PC-9 (cell line): Measurements from ENCODE around the gene DOCK9.

ENCODE experiments used
- CTCF ChIP-seq: fragments of 200-600 bp; sonication (generic); conservative IDR thresholded peaks from 2 replicates; pipeline ENCODE4 v1.6.1; 2017; ENCODE audit warnings: mixed run types, antibody characterized with exemption, mild to moderate bottlenecking, moderate library complexity
- EZH2 ChIP-seq: fragments of 200-600 bp; sonication (generic); IDR thresholded peaks from 2 replicates; pipeline ENCODE4 v1.8.0; 2017; ENCODE audit warnings: antibody characterized with exemption, low read depth

- TF ChIP-seq CTCF (no peak), EZH2 (no peak)
Measured at GRCh38 chr13:98981369-98982080, 3.7 kb upstream of the DOCK9 start.
